Epithelial cell of proximal tubule (primary cell): ENCODE data around the gene MTREX. TPM values are rescaled to one million over a fixed set of nuclear protein-coding genes. Genes with fewer than 3 reads are reported as not detected.

Source experiments
- DNase-seq: peaks from one replicate; pipeline ENCODE4 v3.0.0-alpha.2; 2011; ENCODE audit warnings: low read depth
- H3K4me3 ChIP-seq: 2 replicates; pipeline ENCODE4 v1.5.1; 2011; ENCODE audit warnings: low read depth, mild to moderate bottlenecking, low read length
- total RNA-seq: library from RNA; depleted of rRNA; stranded (reverse); fragments of >200 nt; gene quantifications from 2 replicates; pipeline ENCODE4 v1.2.3, GENCODE V29; 2015
- TF ChIP-seq, protein P1 (sequence below): conservative IDR thresholded peaks from 2 replicates; pipeline ENCODE4 v1.5.1; 2012; ENCODE audit warnings: low read depth, mild to moderate bottlenecking, low read length

The MTREX gene
- total RNA-seq, 1 donor from 2014 or later, result 91.2 TPM

DNA sequence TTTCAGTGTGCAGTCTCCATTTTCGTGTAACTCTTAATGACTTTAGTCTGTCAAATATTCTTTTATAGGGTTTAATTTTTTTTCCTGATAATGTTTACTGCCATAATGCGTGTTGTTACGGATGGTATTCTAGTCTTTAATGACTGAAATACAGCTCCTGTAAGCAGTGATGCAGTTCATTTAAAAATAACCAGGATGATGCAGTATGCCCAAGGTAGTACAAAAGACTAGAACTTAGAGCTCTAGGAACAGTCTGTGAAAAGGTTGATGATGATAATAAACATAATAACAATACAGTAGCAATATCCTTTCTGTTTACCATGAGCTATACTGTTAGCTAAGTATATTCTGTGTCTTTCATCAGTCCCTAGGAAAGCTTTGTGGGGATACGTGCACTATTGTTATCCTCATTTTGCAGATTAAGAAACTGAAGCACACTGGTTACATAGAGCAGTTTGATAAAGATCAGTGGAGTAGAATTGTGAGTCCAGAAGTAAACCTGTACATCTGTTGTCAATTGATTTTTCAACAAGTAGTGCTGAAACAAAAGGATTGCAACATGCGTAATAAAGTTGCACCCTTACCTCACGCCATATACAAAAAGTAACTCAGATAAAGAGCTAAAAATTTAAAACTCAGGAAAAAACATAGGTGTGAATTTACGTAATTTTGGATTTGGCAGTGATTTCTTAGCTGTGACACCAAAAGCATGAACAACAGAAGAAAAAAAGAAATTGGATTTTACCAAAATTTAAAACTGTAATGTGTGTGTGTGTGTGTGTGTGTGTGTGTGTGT is 64.5 kb downstream of the MTREX start:
- no peak for DNase-seq
- TF ChIP-seq, protein P1, sequence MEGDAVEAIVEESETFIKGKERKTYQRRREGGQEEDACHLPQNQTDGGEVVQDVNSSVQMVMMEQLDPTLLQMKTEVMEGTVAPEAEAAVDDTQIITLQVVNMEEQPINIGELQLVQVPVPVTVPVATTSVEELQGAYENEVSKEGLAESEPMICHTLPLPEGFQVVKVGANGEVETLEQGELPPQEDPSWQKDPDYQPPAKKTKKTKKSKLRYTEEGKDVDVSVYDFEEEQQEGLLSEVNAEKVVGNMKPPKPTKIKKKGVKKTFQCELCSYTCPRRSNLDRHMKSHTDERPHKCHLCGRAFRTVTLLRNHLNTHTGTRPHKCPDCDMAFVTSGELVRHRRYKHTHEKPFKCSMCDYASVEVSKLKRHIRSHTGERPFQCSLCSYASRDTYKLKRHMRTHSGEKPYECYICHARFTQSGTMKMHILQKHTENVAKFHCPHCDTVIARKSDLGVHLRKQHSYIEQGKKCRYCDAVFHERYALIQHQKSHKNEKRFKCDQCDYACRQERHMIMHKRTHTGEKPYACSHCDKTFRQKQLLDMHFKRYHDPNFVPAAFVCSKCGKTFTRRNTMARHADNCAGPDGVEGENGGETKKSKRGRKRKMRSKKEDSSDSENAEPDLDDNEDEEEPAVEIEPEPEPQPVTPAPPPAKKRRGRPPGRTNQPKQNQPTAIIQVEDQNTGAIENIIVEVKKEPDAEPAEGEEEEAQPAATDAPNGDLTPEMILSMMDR, result no peak
- H3K4me3 ChIP-seq, result no peak overlapping the region

DNA sequence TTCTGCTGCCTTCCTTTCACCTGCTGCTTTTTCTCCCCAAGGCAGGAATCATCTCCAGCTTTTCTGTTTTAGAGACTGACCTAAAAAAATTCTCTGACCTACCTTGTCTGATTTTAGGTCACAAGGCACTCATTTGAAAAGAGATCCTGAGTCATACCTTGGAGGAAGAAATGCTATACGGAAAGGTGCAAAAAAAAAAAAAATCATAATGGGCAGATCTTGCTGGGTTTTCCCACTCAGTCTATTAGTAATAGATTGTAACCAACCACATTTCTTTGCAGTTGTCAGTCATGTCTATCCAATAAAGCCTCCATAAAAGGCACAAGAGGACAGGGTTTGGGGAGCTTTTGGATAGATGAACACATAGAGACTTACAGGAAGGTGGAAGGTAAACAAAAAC is 70.0 kb downstream of the MTREX start:
- TF ChIP-seq, protein P1, result no peak
- DNase-seq, result no peak
- no peak overlapping the region for H3K4me3 ChIP-seq

DNA sequence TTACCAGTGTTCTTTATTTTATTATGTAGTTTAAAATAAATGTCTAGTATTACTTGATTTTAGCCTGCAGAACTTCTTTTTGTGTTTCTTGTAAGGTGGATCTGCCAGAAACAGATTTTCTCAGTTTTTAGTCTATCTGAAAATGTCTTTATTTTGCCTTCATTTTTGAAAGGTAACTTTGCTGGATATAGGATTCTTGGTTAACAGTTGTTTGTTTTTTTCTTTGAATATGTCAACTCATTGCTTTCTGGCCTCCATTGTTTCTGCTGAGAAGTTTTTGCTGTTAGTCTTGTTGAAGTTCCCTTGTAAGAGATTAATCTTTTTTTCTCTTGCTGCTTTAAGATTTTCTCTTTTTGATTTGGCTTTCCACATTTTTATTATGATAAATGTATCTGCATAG is 75.5 kb downstream of the MTREX start:
- TF ChIP-seq, protein P1, result no peak
- H3K4me3 ChIP-seq, result no peak overlapping the region
- no peak for DNase-seq

DNA sequence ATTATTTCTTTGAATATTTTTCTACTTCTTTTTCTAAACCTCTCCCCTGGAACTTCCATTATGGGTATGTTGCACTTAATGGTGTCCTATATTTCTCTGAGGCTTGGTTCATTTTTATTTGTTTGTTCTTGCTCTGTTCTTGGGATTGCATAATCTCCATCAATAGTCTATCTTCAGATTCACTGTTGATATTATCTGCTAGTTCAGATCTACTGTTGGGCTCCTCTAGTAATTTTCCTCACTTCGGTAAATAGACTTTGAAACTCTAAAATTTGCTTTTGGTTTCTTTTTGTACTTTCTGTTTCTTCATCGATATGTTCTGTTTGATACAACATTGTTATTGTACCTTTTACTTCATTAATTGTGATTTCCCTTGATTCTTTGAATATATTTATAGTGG is 76.3 kb downstream of the MTREX start:
- TF ChIP-seq, protein P1, result no peak
- DNase-seq, result no peak
- no peak overlapping the region for H3K4me3 ChIP-seq

DNA sequence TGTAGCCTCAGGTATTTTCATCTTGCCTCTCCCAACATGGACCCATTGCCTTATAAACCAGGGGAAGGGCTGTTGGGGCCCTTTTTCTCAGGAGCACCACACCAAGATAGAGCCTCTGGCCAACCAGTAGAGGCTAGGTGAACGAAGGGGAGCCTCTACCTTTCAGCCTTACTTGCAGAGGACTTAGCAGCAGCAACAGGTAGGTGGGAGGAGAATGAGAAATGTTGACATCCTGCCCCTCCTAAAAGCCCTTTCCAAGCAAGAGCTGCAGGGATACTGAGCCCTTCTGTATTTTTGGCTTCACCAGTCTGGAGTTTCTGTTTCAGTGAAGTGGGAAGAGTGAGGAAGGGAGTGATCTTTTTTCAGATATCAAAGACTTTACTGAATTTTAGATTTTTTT is 77.4 kb downstream of the MTREX start:
- TF ChIP-seq, protein P1, result no peak
- no peak overlapping the region for H3K4me3 ChIP-seq

DNA sequence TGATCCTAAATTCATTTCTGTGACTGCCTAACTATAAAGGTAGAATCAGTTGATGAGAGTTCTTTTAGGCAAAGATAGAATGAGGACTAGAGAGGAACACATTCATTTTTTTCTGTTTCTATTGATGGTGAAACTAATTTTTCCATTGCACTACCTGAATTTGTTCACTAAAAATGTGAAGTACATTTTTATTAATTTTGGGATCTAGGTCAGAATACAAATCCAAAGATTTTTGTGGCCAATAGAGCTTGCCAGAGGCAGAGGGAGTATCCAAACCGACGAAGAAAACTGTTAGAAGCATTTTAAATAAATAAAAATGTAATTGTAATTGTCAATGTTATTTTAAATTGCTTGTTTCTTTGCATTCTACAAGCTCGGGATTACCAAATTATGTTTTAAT is 78.1 kb downstream of the MTREX start:
- no peak overlapping the region for H3K4me3 ChIP-seq
- TF ChIP-seq, protein P1, result no peak
- DNase-seq, result no peak

More for the DNA sequence above, 77.4 kb downstream of the MTREX start:
- DNase-seq, result no peak

DNA sequence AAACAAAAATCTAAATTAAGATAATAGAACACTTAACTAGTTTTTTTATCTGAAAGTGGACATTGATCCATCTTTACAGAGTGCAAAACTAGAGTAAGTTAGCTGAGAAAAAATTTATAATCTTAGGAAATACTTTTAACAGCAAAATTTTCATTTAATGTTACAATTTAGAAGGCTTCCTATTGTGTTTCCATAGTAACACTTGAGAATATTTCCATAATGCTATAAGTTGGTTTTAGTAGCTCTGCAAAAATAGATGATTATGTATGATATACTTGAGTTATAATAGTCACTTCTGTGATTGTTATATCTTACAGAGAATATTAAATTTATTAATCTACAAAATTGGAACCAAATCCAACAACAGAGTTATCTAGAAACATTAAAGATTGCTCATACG is 78.6 kb downstream of the MTREX start:
- H3K4me3 ChIP-seq, result no peak overlapping the region
- TF ChIP-seq, protein P1, result no peak
- no peak for DNase-seq
